ENCODE measurements around the gene CCDC124.

- no peak for TF ChIP-seq CTCF (IDR thresholded peaks at IDR 0.05)
- TF ChIP-seq POLR2AphosphoS5 (IDR thresholded peaks at IDR 0.05), result no peak
- no peak for TF ChIP-seq POLR2A (IDR thresholded peaks at IDR 0.05)
Observed at GRCh38 chr19:17985037-17985818, 52.4 kb downstream of the CCDC124 start.
